ENCODE data around the gene MAML2.

DNA sequence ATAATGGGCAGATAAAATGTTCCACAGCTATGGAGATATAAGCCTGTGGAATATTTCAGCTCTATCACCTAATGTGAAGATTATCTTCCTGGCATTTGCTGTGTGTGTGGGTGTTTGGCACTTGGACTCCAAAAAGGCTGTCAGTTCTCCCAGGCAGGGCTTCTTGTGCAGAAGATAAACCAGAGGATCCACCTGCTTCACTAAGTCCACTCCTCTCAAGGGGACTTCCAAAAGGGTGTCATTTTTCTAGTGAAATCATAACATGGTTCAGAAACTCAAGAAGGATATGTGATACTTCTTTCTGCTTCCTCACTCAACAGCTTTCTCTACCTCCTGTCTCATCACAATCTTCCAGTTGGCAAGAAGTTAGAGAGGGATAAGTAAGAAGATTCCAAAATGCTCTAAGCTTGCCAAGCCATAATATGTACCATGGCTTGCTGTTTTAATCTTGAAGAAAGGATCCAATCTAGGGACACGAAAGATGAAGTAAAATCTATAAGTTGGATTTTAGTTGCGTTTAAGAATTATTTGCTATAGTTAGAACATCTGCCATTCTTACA is 212.9 kb downstream of the MAML2 start:
- TF ChIP-seq, protein P1, sequence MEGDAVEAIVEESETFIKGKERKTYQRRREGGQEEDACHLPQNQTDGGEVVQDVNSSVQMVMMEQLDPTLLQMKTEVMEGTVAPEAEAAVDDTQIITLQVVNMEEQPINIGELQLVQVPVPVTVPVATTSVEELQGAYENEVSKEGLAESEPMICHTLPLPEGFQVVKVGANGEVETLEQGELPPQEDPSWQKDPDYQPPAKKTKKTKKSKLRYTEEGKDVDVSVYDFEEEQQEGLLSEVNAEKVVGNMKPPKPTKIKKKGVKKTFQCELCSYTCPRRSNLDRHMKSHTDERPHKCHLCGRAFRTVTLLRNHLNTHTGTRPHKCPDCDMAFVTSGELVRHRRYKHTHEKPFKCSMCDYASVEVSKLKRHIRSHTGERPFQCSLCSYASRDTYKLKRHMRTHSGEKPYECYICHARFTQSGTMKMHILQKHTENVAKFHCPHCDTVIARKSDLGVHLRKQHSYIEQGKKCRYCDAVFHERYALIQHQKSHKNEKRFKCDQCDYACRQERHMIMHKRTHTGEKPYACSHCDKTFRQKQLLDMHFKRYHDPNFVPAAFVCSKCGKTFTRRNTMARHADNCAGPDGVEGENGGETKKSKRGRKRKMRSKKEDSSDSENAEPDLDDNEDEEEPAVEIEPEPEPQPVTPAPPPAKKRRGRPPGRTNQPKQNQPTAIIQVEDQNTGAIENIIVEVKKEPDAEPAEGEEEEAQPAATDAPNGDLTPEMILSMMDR (IDR thresholded peaks at IDR 0.05): no peak
- TF ChIP-seq POLR2A (IDR thresholded peaks at IDR 0.05) (no peak), EP300 (IDR thresholded peaks at IDR 0.05) (no peak), POLR2AphosphoS5 (IDR thresholded peaks at IDR 0.05) (no peak)
